Astrocyte of the hippocampus (primary cell): Measurements from ENCODE around the gene TNFRSF25.

Experiments used
- DNase-seq: peaks from one replicate; pipeline ENCODE4 v3.0.0; 2011; ENCODE audit warnings: low read depth, low spot score

Gene TNFRSF25

GRCh38 chr1:6418668-6419396 lies 47.1 kb downstream of the TNFRSF25 start:
- DNase-seq, result peak; percentile 20

- DNase-seq, result no peak
These were observed 47.9 kb downstream of the TNFRSF25 start for GRCh38 chr1:6417961-6418667.

- DNase-seq, result no peak
These were observed 49.1 kb downstream of the TNFRSF25 start for GRCh38 chr1:6416906-6417305.

GRCh38 chr1:6416295-6416656 lies 49.7 kb downstream of the TNFRSF25 start:
- no peak for DNase-seq

GRCh38 chr1:6414881-6415626 lies 50.9 kb downstream of the TNFRSF25 start:
- no peak for DNase-seq

GRCh38 chr1:6414443-6414844 lies 51.5 kb downstream of the TNFRSF25 start:
- peak; percentile 72 for DNase-seq

- DNase-seq, result peak; percentile 41
These were observed 53.1 kb downstream of the TNFRSF25 start for GRCh38 chr1:6412896-6413295.
